HFFc6 (cell line): Measurements from ENCODE around the gene GSAP. TPM values are rescaled to one million over a fixed set of nuclear protein-coding genes. Genes with fewer than 3 reads are reported as not detected.

Experiments used
- DNase-seq: peaks from one replicate; pipeline ENCODE4 v3.0.0-alpha.2; 2018
- H3K27ac Mint-ChIP-seq: 2 replicates; pipeline ENCODE4 v1.8.0; 2020; ENCODE audit warnings: mild to moderate bottlenecking, mixed read lengths
- H3K27me3 Mint-ChIP-seq: 2 replicates; pipeline ENCODE4 v1.8.0; 2021; ENCODE audit warnings: mild to moderate bottlenecking, moderate library complexity, mixed read lengths; ENCODE audit not compliant: insufficient read depth
- H3K36me3 Mint-ChIP-seq: 2 replicates; pipeline ENCODE4 v1.8.0; 2021; ENCODE audit warnings: low read depth, mixed read lengths
- H3K4me1 Mint-ChIP-seq: 2 replicates; pipeline ENCODE4 v1.8.0; 2020; ENCODE audit warnings: low read depth, mixed read lengths
- H3K4me3 Mint-ChIP-seq: 2 replicates; pipeline ENCODE4 v1.8.0; 2020; ENCODE audit warnings: mild to moderate bottlenecking, moderate library complexity, mixed read lengths
- H3K9me3 Mint-ChIP-seq: 2 replicates; pipeline ENCODE4 v1.8.0; 2020; ENCODE audit warnings: mild to moderate bottlenecking, mixed read lengths
- CTCF ChIP-seq: fragments of 200-600 bp; sonication (generic); IDR thresholded peaks from 2 replicates; pipeline ENCODE4 v1.5.0; 2021; ENCODE audit warnings: antibody characterized with exemption, mild to moderate bottlenecking
- total RNA-seq, 6 experiments: library from RNA; stranded (reverse); fragmentation: NEBNext Ultra II Directional; extraction: Animal tissue kit (Norgen Biotek cat#: 25700); gene quantifications; 2 replicates in 1 of 6; 3 replicates in 5 of 6; pipeline ENCODE4 v1.2.3, GENCODE V29; 2021

GSAP gene
- total RNA-seq, 6 experiments from 2014 or later: 1.4 to 2.8 (median 2.2) TPM

DNA sequence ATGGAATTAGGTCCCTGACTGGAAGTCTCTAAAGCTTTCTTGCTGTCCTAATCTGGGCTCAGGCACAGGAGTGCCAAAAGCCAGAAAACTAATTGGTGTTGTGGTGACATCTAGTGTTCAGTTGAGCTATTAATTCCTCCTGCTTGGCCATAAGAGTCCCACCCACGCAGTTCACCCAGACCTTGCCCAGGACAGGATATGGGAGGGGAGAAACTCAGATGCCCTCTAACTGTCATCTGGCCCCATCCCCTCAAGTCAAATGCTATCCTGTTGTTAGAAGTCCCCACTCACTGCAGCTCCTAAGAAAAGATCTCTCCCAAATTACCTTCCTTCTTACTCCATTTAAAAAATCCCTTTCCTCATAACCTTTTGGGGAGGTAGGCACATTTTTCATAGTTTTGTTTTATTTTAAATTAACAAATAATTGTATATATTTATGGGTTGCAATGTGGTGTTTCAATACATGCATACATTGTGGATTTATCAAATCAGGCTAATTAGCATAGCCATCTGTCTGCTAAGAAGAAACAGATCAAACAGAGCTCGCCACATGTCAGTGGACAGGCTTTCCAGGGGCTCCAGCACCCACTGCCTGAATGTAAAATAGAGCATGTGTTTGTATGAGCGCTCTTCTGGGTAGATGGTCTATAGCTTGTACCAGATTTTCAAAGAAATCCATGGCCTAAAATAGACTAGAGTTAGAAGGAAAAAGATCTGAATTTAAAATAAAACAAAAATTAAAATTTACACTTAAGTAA lies 84.0 kb downstream of the GSAP start:
- peak; percentile 81 for DNase-seq
- no peak overlapping the region; the same call in 1 of the 2 replicates for H3K27ac Mint-ChIP-seq
- H3K9me3 Mint-ChIP-seq: no peaks in the 10 kb centered on the region
- TF ChIP-seq CTCF: peak; percentile 81
- H3K36me3 Mint-ChIP-seq: no peaks in the 10 kb centered on the region
- H3K27me3 Mint-ChIP-seq: 0 out of 2 replicates have a peak, but pooled peaks cover 2% of the 10 kb centered on the region
- H3K4me1 Mint-ChIP-seq: peaks cover 46% of the 10 kb centered on the region
- H3K4me3 Mint-ChIP-seq: no peak overlapping the region

GRCh38 chr7:77330169-77330882 lies 85.8 kb downstream of the GSAP start:
- Mint-ChIP-seq H3K27ac (no peak overlapping the region), H3K9me3 (no peaks in the 10 kb centered on the region), H3K36me3 (no peaks in the 10 kb centered on the region), H3K4me1 (peaks cover 61% of the 10 kb centered on the region), H3K4me3 (no peak overlapping the region), H3K27me3 (0 out of 2 replicates have a peak, but pooled peaks cover 2% of the 10 kb centered on the region)
- DNase-seq: no peak
- TF ChIP-seq CTCF: no peak

DNA sequence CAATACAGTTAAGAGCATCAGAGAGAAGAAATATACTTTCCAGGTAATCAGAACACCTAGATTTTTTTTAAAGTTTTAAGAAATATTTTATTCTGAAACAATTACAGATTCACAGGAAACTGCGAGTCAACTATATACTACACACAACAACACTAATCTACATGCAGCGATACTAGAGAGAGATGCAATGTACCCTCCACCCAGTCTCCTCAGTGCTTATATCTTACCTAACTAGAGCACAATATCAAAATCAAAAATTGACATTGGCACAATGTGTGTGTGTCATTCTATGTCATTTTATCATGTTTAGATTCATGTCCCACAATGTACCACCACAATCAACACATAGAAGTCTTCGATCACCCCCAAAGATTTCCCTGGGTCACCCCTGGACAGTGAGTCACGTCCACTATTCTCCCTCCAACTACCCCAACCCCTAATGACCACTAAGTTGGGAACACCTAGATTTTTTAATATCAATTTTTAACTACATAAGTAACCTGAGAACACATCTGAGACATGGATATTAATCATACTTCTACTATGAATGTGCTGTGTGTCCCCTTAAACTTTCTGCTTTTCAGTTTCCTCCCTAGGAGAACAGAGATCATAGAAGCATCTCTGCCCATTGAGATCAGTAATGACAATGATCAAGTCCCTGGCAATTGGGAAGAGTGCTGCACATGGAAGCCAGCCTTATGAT lies 86.5 kb downstream of the GSAP start:
- DNase-seq: no peak
- Mint-ChIP-seq H3K36me3 (no peaks in the 10 kb centered on the region), H3K4me1 (peaks cover 61% of the 10 kb centered on the region), H3K4me3 (no peak overlapping the region), H3K9me3 (no peaks in the 10 kb centered on the region), H3K27ac (no peak overlapping the region), H3K27me3 (0 out of 2 replicates have a peak, but pooled peaks cover 2% of the 10 kb centered on the region)
- TF ChIP-seq CTCF: no peak

DNA sequence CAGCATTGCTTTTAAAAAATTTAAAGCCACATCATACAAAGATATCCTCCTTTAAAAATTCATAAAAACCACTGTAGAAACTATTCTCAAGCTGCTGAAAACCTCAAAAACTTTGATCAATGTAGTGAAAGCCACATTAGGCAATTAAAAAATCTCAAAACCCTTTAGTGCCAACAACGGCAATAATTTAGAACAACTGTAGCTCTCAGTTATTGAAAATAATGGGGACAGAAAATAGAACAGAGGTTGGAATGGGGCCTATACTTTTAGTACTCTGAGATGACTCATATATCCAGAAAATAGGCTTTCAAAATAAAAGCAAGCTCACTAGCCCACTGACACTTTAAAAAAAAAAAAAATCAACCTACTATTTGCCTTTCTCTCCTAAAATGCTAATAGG lies 87.5 kb downstream of the GSAP start:
- no peaks in the 10 kb centered on the region for H3K36me3 Mint-ChIP-seq
- H3K27ac Mint-ChIP-seq: peak overlapping the region; percentile 55
- no peak for TF ChIP-seq CTCF
- H3K27me3 Mint-ChIP-seq: peaks cover 4% of the 10 kb centered on the region; the same call in 1 of the 2 replicates
- peak overlapping the region; percentile 54; the same call in 1 of the 2 replicates for H3K4me3 Mint-ChIP-seq
- DNase-seq: peak; percentile 19
- H3K9me3 Mint-ChIP-seq: no peaks in the 10 kb centered on the region
- peaks cover 61% of the 10 kb centered on the region for H3K4me1 Mint-ChIP-seq

GRCh38 chr7:77327932-77328628 lies 88.1 kb downstream of the GSAP start:
- no peak for DNase-seq
- no peaks in the 10 kb centered on the region for H3K36me3 Mint-ChIP-seq
- H3K9me3 Mint-ChIP-seq: no peaks in the 10 kb centered on the region
- no peak for TF ChIP-seq CTCF
- H3K27me3 Mint-ChIP-seq: peaks cover 4% of the 10 kb centered on the region; the same call in 1 of the 2 replicates
- H3K4me1 Mint-ChIP-seq: peaks cover 61% of the 10 kb centered on the region
- H3K27ac Mint-ChIP-seq: peak overlapping the region; percentile 55
- peak overlapping the region; percentile 54; the same call in 1 of the 2 replicates for H3K4me3 Mint-ChIP-seq
